Activated naive CD4-positive, alpha-beta T cell treated with anti-CD3 and anti-CD28 coated beads for 36 hours (primary cell): ENCODE measurements around the gene TMEM272. TPM values are rescaled to one million over a fixed set of nuclear protein-coding genes. Genes with fewer than 3 reads are reported as not detected.

Source experiments
- CTCF ChIA-PET: fragments of 350-600 bp; sonication (Branson Sonifier 250); formaldehyde crosslinking; loops from one replicate; lab custom pipeline; 2021; ENCODE audit warnings: antibody characterized with exemption; lab: Charles Lee
- DNase-seq: peaks from one replicate; pipeline ENCODE4 v3.0.0-alpha.2; 2020
- H3K27ac Mint-ChIP-seq: one replicate; pipeline ENCODE4 v1.8.0; 2021; ENCODE audit warnings: mild to moderate bottlenecking, mixed read lengths
- H3K27me3 Mint-ChIP-seq: one replicate; pipeline ENCODE4 v1.8.0; 2021; ENCODE audit warnings: low read depth, mixed read lengths
- H3K36me3 Mint-ChIP-seq: one replicate; pipeline ENCODE4 v1.8.0; 2021; ENCODE audit warnings: low read depth, mixed read lengths
- H3K4me1 Mint-ChIP-seq: one replicate; pipeline ENCODE4 v1.8.0; 2021; ENCODE audit warnings: low read depth, mixed read lengths
- H3K4me3 Mint-ChIP-seq: one replicate; pipeline ENCODE4 v1.8.0; 2021; ENCODE audit warnings: mild to moderate bottlenecking, moderate library complexity, mixed read lengths
- H3K9me3 Mint-ChIP-seq: one replicate; pipeline ENCODE4 v1.8.0; 2021; ENCODE audit warnings: mixed read lengths
- intact Hi-C: fragments of 100-400 bp; cut with micrococcal nuclease; formaldehyde crosslinking; loops from one replicate; pipeline ENCODE4 v1.15.1; 2023
- total RNA-seq, 2 experiments: library from RNA; stranded (reverse); gene quantifications; one replicate each; pipeline ENCODE4 v1.2.3, GENCODE V29; 2021

The TMEM272 gene
- total RNA-seq, 2 experiments from 2014 or later, result 0.41 to 0.42 TPM

- Mint-ChIP-seq H3K27me3 (no peaks in the 10 kb centered on the region), H3K4me1 (peaks cover 4% of the 10 kb centered on the region), H3K9me3 (no peaks in the 10 kb centered on the region), H3K27ac (peak overlapping the region; percentile 15), H3K4me3 (no peak overlapping the region), H3K36me3 (no peaks in the 10 kb centered on the region)
- DNase-seq, result no peak
- intact Hi-C loops, result no loop called here
- CTCF ChIA-PET, result interaction anchor here (2.0 kb wide), 1 partner anchor 254 kb away, joined by 6 read pairs; no protein-coding TSS in a partner anchor
Measured at GRCh38 chr13:51873117-51873798, 28.3 kb upstream of the TMEM272 start.

GRCh38 chr13:51870616-51871015 lies 25.6 kb upstream of the TMEM272 start:
- Mint-ChIP-seq H3K36me3 (no peaks in the 10 kb centered on the region), H3K4me3 (no peak overlapping the region), H3K9me3 (no peaks in the 10 kb centered on the region), H3K4me1 (peaks cover 4% of the 10 kb centered on the region), H3K27me3 (no peaks in the 10 kb centered on the region), H3K27ac (no peak overlapping the region)
- DNase-seq, result no peak
- intact Hi-C loops, result no loop called here
- CTCF ChIA-PET, result no interaction called here

- Mint-ChIP-seq H3K27ac (no peak overlapping the region), H3K9me3 (no peaks in the 10 kb centered on the region), H3K36me3 (no peaks in the 10 kb centered on the region), H3K4me3 (no peak overlapping the region), H3K4me1 (peaks cover 4% of the 10 kb centered on the region), H3K27me3 (no peaks in the 10 kb centered on the region)
- CTCF ChIA-PET, result interaction anchor here (1.4 kb wide), 1 partner anchor 25 kb away, joined by 3 read pairs; the partner anchor contains the start of gene TMEM272
- intact Hi-C loops, result no loop called here
- no peak for DNase-seq
Measured at GRCh38 chr13:51869916-51870315, 24.9 kb upstream of the TMEM272 start.

- Mint-ChIP-seq H3K27me3 (no peaks in the 10 kb centered on the region), H3K4me1 (peaks cover 6% of the 10 kb centered on the region), H3K27ac (no peak overlapping the region), H3K9me3 (no peaks in the 10 kb centered on the region), H3K4me3 (no peak overlapping the region), H3K36me3 (no peaks in the 10 kb centered on the region)
- intact Hi-C loops, result no loop called here
- no peak for DNase-seq
- CTCF ChIA-PET, result interaction anchor here (0.7 to 2.1 kb wide), 2 partner anchors 22 to 29 kb away, joined by 3 to 5 read pairs; partner anchors contain the start of gene TMEM272
Measured at GRCh38 chr13:51867062-51867461, 22.1 kb upstream of the TMEM272 start.

- CTCF ChIA-PET, result no interaction called here
- DNase-seq, result no peak
- Mint-ChIP-seq H3K4me1 (peaks cover 13% of the 10 kb centered on the region), H3K9me3 (no peaks in the 10 kb centered on the region), H3K27me3 (no peaks in the 10 kb centered on the region), H3K4me3 (no peak overlapping the region), H3K36me3 (no peaks in the 10 kb centered on the region), H3K27ac (no peak overlapping the region)
- intact Hi-C loops, result no loop called here
Measured at GRCh38 chr13:51865838-51866237, 20.9 kb upstream of the TMEM272 start.

- H3K4me3 Mint-ChIP-seq, result no peak overlapping the region
- intact Hi-C loops, result no loop called here
- CTCF ChIA-PET, result interaction anchor here (0.8 to 2.1 kb wide), 7 partner anchors 13 to 66 kb away, joined by 3 to 5 read pairs (median 3); no protein-coding TSS in a partner anchor
Measured at GRCh38 chr13:51862957-51863356, 18.0 kb upstream of the TMEM272 start.

GRCh38 chr13:51861723-51862300 lies 16.8 kb upstream of the TMEM272 start, which contains the start of gene CCDC70:
TSS of gene CCDC70 (plus strand) at chr13:51861969. CDS start at chr13:51865412, 3,443 bp downstream.
- intact Hi-C loops, result no loop called here
- no peaks in the 10 kb centered on the region for H3K9me3 Mint-ChIP-seq
- CTCF ChIA-PET, result interaction anchor here (0.8 to 2.1 kb wide), 7 partner anchors 12 to 266 kb away, joined by 3 to 5 read pairs (median 3); no protein-coding TSS in a partner anchor
- H3K4me3 Mint-ChIP-seq, result no peak within 1 kb of the TSS
- peaks cover 13% of the 10 kb centered on the region for H3K4me1 Mint-ChIP-seq
- no peaks in the 10 kb centered on the region for H3K36me3 Mint-ChIP-seq
- peak; percentile 31 for DNase-seq
- no peak within 1 kb of the TSS for H3K27ac Mint-ChIP-seq
- H3K27me3 Mint-ChIP-seq, result no peaks in the 10 kb centered on the region

More at GRCh38 chr13:51862957-51863356, 18.0 kb upstream of the TMEM272 start:
- H3K9me3 Mint-ChIP-seq, result no peaks in the 10 kb centered on the region
- peaks cover 13% of the 10 kb centered on the region for H3K4me1 Mint-ChIP-seq
- no peaks in the 10 kb centered on the region for H3K27me3 Mint-ChIP-seq
- no peaks in the 10 kb centered on the region for H3K36me3 Mint-ChIP-seq
- H3K27ac Mint-ChIP-seq, result no peak overlapping the region
- no peak for DNase-seq

GRCh38 chr13:51858433-51859247 lies 13.7 kb upstream of the TMEM272 start:
- Mint-ChIP-seq H3K36me3 (no peaks in the 10 kb centered on the region), H3K27me3 (no peaks in the 10 kb centered on the region), H3K4me3 (no peak overlapping the region), H3K4me1 (peaks cover 13% of the 10 kb centered on the region), H3K27ac (no peak overlapping the region), H3K9me3 (no peaks in the 10 kb centered on the region)
- CTCF ChIA-PET, result interaction anchor here (0.9 to 1.2 kb wide), 3 partner anchors 9 to 43 kb away, joined by 3 to 4 read pairs (median 3); no protein-coding TSS in a partner anchor
- no peak for DNase-seq
- intact Hi-C loops, result no loop called here

- Mint-ChIP-seq H3K4me1 (peaks cover 7% of the 10 kb centered on the region), H3K4me3 (no peak overlapping the region), H3K27ac (no peak overlapping the region), H3K36me3 (no peaks in the 10 kb centered on the region), H3K27me3 (peaks cover 5% of the 10 kb centered on the region), H3K9me3 (no peaks in the 10 kb centered on the region)
- CTCF ChIA-PET, result interaction anchor here (0.6 kb wide), 1 partner anchor 16 kb away, joined by 3 read pairs; no protein-coding TSS in a partner anchor
- DNase-seq, result no peak
- intact Hi-C loops, result no loop called here
Measured at GRCh38 chr13:51856998-51857397, 12.0 kb upstream of the TMEM272 start.

GRCh38 chr13:51856027-51856736 lies 11.2 kb upstream of the TMEM272 start:
- no peak overlapping the region for H3K27ac Mint-ChIP-seq
- H3K27me3 Mint-ChIP-seq, result peaks cover 7% of the 10 kb centered on the region
- H3K4me3 Mint-ChIP-seq, result no peak overlapping the region
- intact Hi-C loops, result no loop called here
- no peaks in the 10 kb centered on the region for H3K4me1 Mint-ChIP-seq
- CTCF ChIA-PET, result no interaction called here
- no peaks in the 10 kb centered on the region for H3K36me3 Mint-ChIP-seq
- no peak for DNase-seq
- no peaks in the 10 kb centered on the region for H3K9me3 Mint-ChIP-seq

GRCh38 chr13:51849145-51850101 lies 4.4 kb upstream of the TMEM272 start:
- intact Hi-C loops, result loop anchor here (1.0 kb wide), 1 partner anchor 34 kb away; no protein-coding TSS in a partner anchor
- peak; percentile 47 for DNase-seq
- H3K27ac Mint-ChIP-seq, result no peak overlapping the region
- CTCF ChIA-PET, result interaction anchor here (0.5 to 2.4 kb wide), 19 partner anchors 10 to 636 kb away, joined by 3 to 42 read pairs (median 4); partner anchors contain the start of gene CCDC70
- peaks cover 8% of the 10 kb centered on the region for H3K27me3 Mint-ChIP-seq
- no peak overlapping the region for H3K4me3 Mint-ChIP-seq
- H3K36me3 Mint-ChIP-seq, result no peaks in the 10 kb centered on the region
- H3K4me1 Mint-ChIP-seq, result peaks cover 16% of the 10 kb centered on the region
- no peaks in the 10 kb centered on the region for H3K9me3 Mint-ChIP-seq
